IMR-90 (cell line): ENCODE measurements around the gene SGMS1. TPM values are rescaled to one million over a fixed set of nuclear protein-coding genes. Genes with fewer than 3 reads are reported as not detected.

ENCODE experiments used
- ATAC-seq: fragments of 200-7000 bp; cut with Tn5 transposase; 2 replicates; pipeline ENCODE4 v1.9.1; 2020; ENCODE audit warnings: low read depth, mild to moderate bottlenecking, moderate library complexity
- BruUV-seq: library from RNA; stranded (reverse); fragments of 400-500 nt; replicated peaks from 2 replicates; lab custom pipeline; 2021; lab: Mats Ljungman, UMichigan
- CTCF ChIA-PET: fragments of 300-600 bp; formaldehyde crosslinking; extraction: SDS; loops from one replicate; lab custom pipeline; 2021; ENCODE audit warnings: antibody characterized with exemption; lab: Yijun Ruan, JAX
- POLR2A ChIA-PET: fragments of 300-600 bp; sonication (Branson Sonifier 250); formaldehyde crosslinking; loops from one replicate; lab custom pipeline; 2022; ENCODE audit warnings: antibody characterized with exemption; ENCODE audit not compliant: unreplicated experiment; lab: Charles Lee
- DNase-seq: peaks from one replicate; pipeline ENCODE4 v3.0.0; 2013
- H2AFZ ChIP-seq: replicated peaks from 2 replicates; pipeline ENCODE3; 2013; ENCODE audit warnings: low read length, mild to moderate bottlenecking; ENCODE audit not compliant: poor library complexity
- H2AK5ac ChIP-seq: 2 replicates; pipeline ENCODE4 v1.6.1; 2013; ENCODE audit warnings: low read depth, low read length, inconsistent platforms
- H2AK9ac ChIP-seq: replicated peaks from 2 replicates; pipeline ENCODE3; 2013; ENCODE audit warnings: mild to moderate bottlenecking, low read depth, low read length, moderate library complexity; ENCODE audit not compliant: poor library complexity
- H2BK120ac ChIP-seq: 2 replicates; pipeline ENCODE4 v1.6.1; 2013; ENCODE audit warnings: low read depth, low read length, inconsistent platforms
- H2BK15ac ChIP-seq: 3 replicates; pipeline ENCODE4 v1.6.1; 2013; ENCODE audit warnings: low read depth, low read length, inconsistent platforms
- H2BK20ac ChIP-seq: 2 replicates; pipeline ENCODE4 v1.6.1; 2013; ENCODE audit warnings: low read depth, mild to moderate bottlenecking, inconsistent platforms, low read length, moderate library complexity
- H2BK5ac ChIP-seq: 2 replicates; pipeline ENCODE4 v1.6.1; 2013; ENCODE audit warnings: mild to moderate bottlenecking, low read depth, low read length, inconsistent platforms; ENCODE audit not compliant: poor library complexity, severe bottlenecking
- H3K14ac ChIP-seq: replicated peaks from 2 replicates; pipeline ENCODE4 v1.6.1; 2013; ENCODE audit warnings: low read depth, low read length, inconsistent platforms
- H3K18ac ChIP-seq: 2 replicates; pipeline ENCODE4 v1.6.1; 2013; ENCODE audit warnings: low read depth, low read length, control low read depth
- H3K23ac ChIP-seq: 2 replicates; pipeline ENCODE4 v1.6.1; 2013; ENCODE audit warnings: low read depth, low read length, inconsistent platforms
- H3K27ac ChIP-seq: 2 replicates; pipeline ENCODE4 v1.5.1; 2013; ENCODE audit warnings: mild to moderate bottlenecking, control low read depth, low read length; ENCODE audit not compliant: insufficient read depth
- H3K27me3 ChIP-seq: 2 replicates; pipeline ENCODE4 v1.6.1; 2013; ENCODE audit warnings: low read length; ENCODE audit not compliant: control insufficient read depth, insufficient read depth
- H3K36me3 ChIP-seq: 2 replicates; pipeline ENCODE4 v1.6.1; 2013; ENCODE audit warnings: low read length, mixed read lengths; ENCODE audit not compliant: control insufficient read depth, insufficient read depth
- H3K4ac ChIP-seq: 2 replicates; pipeline ENCODE4 v1.6.1; 2013; ENCODE audit warnings: low read depth, low read length, inconsistent platforms
- H3K4me1 ChIP-seq: 2 replicates; pipeline ENCODE4 v1.6.1; 2013; ENCODE audit warnings: low read length, mixed read lengths; ENCODE audit not compliant: control insufficient read depth, insufficient read depth
- H3K4me2 ChIP-seq: 2 replicates; pipeline ENCODE4 v1.6.1; 2013; ENCODE audit warnings: low read depth, mild to moderate bottlenecking, control low read depth, low read length, moderate library complexity
- H3K4me3 ChIP-seq: 2 replicates; pipeline ENCODE4 v1.5.1; 2013; ENCODE audit warnings: low read depth, mild to moderate bottlenecking, control low read depth, low read length, moderate library complexity; ENCODE audit not compliant: insufficient read depth
- H3K56ac ChIP-seq: 2 replicates; pipeline ENCODE4 v1.6.1; 2013; ENCODE audit warnings: low read length, inconsistent platforms; ENCODE audit not compliant: insufficient read depth; ENCODE audit errors: extremely low read depth
- H3K79me1 ChIP-seq, 2 experiments: 2 replicates each; pipeline ENCODE4 v1.6.1; 2013; ENCODE audit warnings: low read length in 2 of 2, inconsistent platforms in 1 of 2, low read depth in 1 of 2
- H3K9ac ChIP-seq: 2 replicates; pipeline ENCODE4 v1.6.1; 2013; ENCODE audit warnings: low read depth, low read length, control low read depth
- H3K9me1 ChIP-seq: 2 replicates; pipeline ENCODE4 v1.6.1; 2013; ENCODE audit warnings: low read length, inconsistent platforms; ENCODE audit not compliant: insufficient read depth
- H3K9me3 ChIP-seq: 2 replicates; pipeline ENCODE4 v1.6.1; 2013; ENCODE audit warnings: low read length; ENCODE audit not compliant: control insufficient read depth, insufficient read depth
- H4K20me1 ChIP-seq: 2 replicates; pipeline ENCODE4 v1.6.1; 2013; ENCODE audit warnings: low read length, inconsistent platforms; ENCODE audit not compliant: insufficient read depth
- H4K5ac ChIP-seq: 2 replicates; pipeline ENCODE4 v1.6.1; 2013; ENCODE audit warnings: mild to moderate bottlenecking, low read depth, low read length, control low read depth
- H4K8ac ChIP-seq, 2 experiments: 2 replicates each; pipeline ENCODE4 v1.6.1; 2013; ENCODE audit warnings: low read depth in 2 of 2, low read length in 2 of 2, control low read depth in 1 of 2, inconsistent platforms in 1 of 2
- H4K91ac ChIP-seq: 2 replicates; pipeline ENCODE4 v1.6.1; 2013; ENCODE audit warnings: low read depth, low read length, inconsistent platforms; ENCODE audit not compliant: insufficient read depth
- CHD1 ChIP-seq: IDR thresholded peaks from 2 replicates; pipeline ENCODE4 v1.6.1; 2012; ENCODE audit warnings: low read depth, low read length, improper control_type of control experiment
- CTCF ChIP-seq: conservative IDR thresholded peaks from 2 replicates; pipeline ENCODE4 v1.5.1; 2012; ENCODE audit warnings: mild to moderate bottlenecking, low read depth, low read length, improper control_type of control experiment
- MXI1 ChIP-seq: IDR thresholded peaks from 2 replicates; pipeline ENCODE4 v1.6.1; 2012; ENCODE audit warnings: low read depth, mild to moderate bottlenecking, low read length, moderate library complexity, borderline replicate concordance
- NFE2L2 ChIP-seq: fragments of 150-350 bp; IDR thresholded peaks from 2 replicates; pipeline ENCODE4 v1.6.1; 2016; ENCODE audit warnings: low read depth, mild to moderate bottlenecking, low read length
- WGBS, 2 experiments: methylation state at CpG; one replicate each; pipeline versions ENCODE4 v1.1.5 to v1.1.7; 2013; ENCODE audit warnings: missing lambda C conversion rate in 2 of 2; ENCODE audit not compliant: insufficient read length in 1 of 2; ENCODE audit errors: extremely low coverage in 2 of 2; 5-methylcytosine and 5-hydroxymethylcytosine counted together
- dilution Hi-C: fragments of 300-500 bp; cut with HindIII; formaldehyde crosslinking; loops from one replicate; pipeline ENCODE4 v1.14.3; 2018; ENCODE audit warnings: low sequenced_read_pairs; ENCODE audit not compliant: unreplicated experiment
- in situ Hi-C: fragments of 300-500 bp; cut with MboI; formaldehyde crosslinking; loops from 3 replicates; pipeline ENCODE4 v1.14.3; 2019; ENCODE audit warnings: low sequenced_read_pairs, inconsistent platforms, mixed read lengths
- intact Hi-C: fragments of 100-400 bp; cut with micrococcal nuclease; formaldehyde crosslinking; loops from 2 replicates; pipeline ENCODE4 v1.10.0; 2022
- polyA plus RNA-seq, 3 experiments: library from polyadenylated mRNA; depleted of rRNA; stranded (reverse); fragments of >200 nt; gene quantifications; 2 replicates each; pipeline ENCODE4 v1.2.3, GENCODE V29; 2012; ENCODE audit warnings: low replicate concordance in 1 of 3
- total RNA-seq: library from RNA; depleted of rRNA; stranded (reverse); fragments of >200 nt; gene quantifications from 2 replicates; pipeline ENCODE4 v1.2.3, GENCODE V29; 2012

The SGMS1 gene
- total and polyA plus RNA-seq, 2 of the 4 experiments (the other 2 are of a cell fraction) = 9.8 to 30.8 TPM

- Histone ChIP-seq H4K8ac (0 out of 4 replicates have a peak overlapping the region, but pooled peaks of 1 of the 2 experiments have one; percentile 9), H2BK20ac (no peak overlapping the region), H4K91ac (no peak overlapping the region), H3K36me3 (no peaks in the 10 kb centered on the region), H2BK120ac (no peak overlapping the region), H3K9me3 (no peaks in the 10 kb centered on the region), H3K9ac (no peak overlapping the region), H3K56ac (no peak overlapping the region), H3K23ac (no peak overlapping the region), H3K4me1 (peaks cover 2% of the 10 kb centered on the region; the same call in 1 of the 2 replicates), H2BK5ac (no peak overlapping the region), H4K20me1 (no peaks in the 10 kb centered on the region), H3K27ac (no peak overlapping the region), H3K18ac (no peak overlapping the region), H3K4ac (no peak overlapping the region), H4K5ac (no peak overlapping the region), H3K79me1 (peaks cover 9 to 32% of the 10 kb centered on the region in 2 experiments; a peak in 3 of 4 replicates), H3K4me3 (no peak overlapping the region), H2AK9ac (no peak overlapping the region), H2AK5ac (no peak overlapping the region), H2AFZ (no peak overlapping the region), H3K27me3 (no peaks in the 10 kb centered on the region), H2BK15ac (no peak overlapping the region), H3K14ac (no peak overlapping the region), H3K4me2 (no peak overlapping the region), H3K9me1 (no peaks in the 10 kb centered on the region; the same call in 1 of the 2 replicates)
- in situ Hi-C loops = no loop called here
- TF ChIP-seq NFE2L2 = no peak
- no peak for TF ChIP-seq MXI1
- no peak for TF ChIP-seq CHD1
- no peak for TF ChIP-seq CTCF
- BruUV-seq = no TSS peak
- ChIA-PET POLR2A (no interaction called here), CTCF (no interaction called here)
- peak; percentile 38 for DNase-seq
- dilution Hi-C loops = no loop called here
- 80% methylated on average over 2 of the region's 5 CpGs; no CpG with 5 or more reads in 1 of the 2 experiments for WGBS, 2 experiments
- ATAC-seq = no peak
- intact Hi-C loops = loop anchor here (5.0 kb wide), 1 partner anchor 115 kb away; no protein-coding TSS in a partner anchor
Measured at GRCh38 chr10:50316695-50317648, 306.8 kb downstream of the SGMS1 start.
